Activated CD4-positive, alpha-beta T cell treated with anti-CD3 and anti-CD28 coated beads, Interleukin-2, amount 10 ng/mL, durations not matched to agents 7 days and 5 days (primary cell): ENCODE data around the gene FARP1. TPM values are rescaled to one million over a fixed set of nuclear protein-coding genes. Genes with fewer than 3 reads are reported as not detected.

Experiments
- CTCF ChIA-PET: fragments of 350-600 bp; sonication (Branson Sonifier 250); formaldehyde crosslinking; loops from one replicate; lab custom pipeline; 2021; ENCODE audit warnings: antibody characterized with exemption; lab: Charles Lee
- POLR2A ChIA-PET: fragments of 350-600 bp; sonication (Branson Sonifier 250); formaldehyde crosslinking; loops from one replicate; lab custom pipeline; 2021; ENCODE audit warnings: antibody characterized with exemption; lab: Charles Lee
- DNase-seq: peaks from one replicate; pipeline ENCODE4 v3.0.0-alpha.2; 2020
- H3K27ac Mint-ChIP-seq: one replicate; pipeline ENCODE4 v1.8.0; 2021; ENCODE audit warnings: mild to moderate bottlenecking, moderate library complexity, mixed read lengths
- H3K27me3 Mint-ChIP-seq: one replicate; pipeline ENCODE4 v1.8.0; 2021; ENCODE audit warnings: mixed read lengths
- H3K36me3 Mint-ChIP-seq: one replicate; pipeline ENCODE4 v1.8.0; 2021; ENCODE audit warnings: low read depth, mixed read lengths
- H3K4me1 Mint-ChIP-seq: one replicate; pipeline ENCODE4 v1.8.0; 2021; ENCODE audit warnings: mixed read lengths
- H3K4me3 Mint-ChIP-seq: one replicate; pipeline ENCODE4 v1.8.0; 2021; ENCODE audit warnings: mild to moderate bottlenecking, moderate library complexity, mixed read lengths
- H3K9me3 Mint-ChIP-seq: one replicate; pipeline ENCODE4 v1.8.0; 2021; ENCODE audit warnings: mixed read lengths
- total RNA-seq, 2 experiments: library from RNA; stranded (reverse); gene quantifications; one replicate each; pipeline ENCODE4 v1.2.3, GENCODE V29; 2021

The FARP1 gene
- total RNA-seq, 2 experiments from 2014 or later: 0.67 to 1.0 TPM

GRCh38 chr13:98386637-98387036 is 243.7 kb downstream of the FARP1 start:
- DNase-seq: no peak
- Mint-ChIP-seq H3K9me3 (no peaks in the 10 kb centered on the region), H3K27ac (no peak overlapping the region), H3K36me3 (no peaks in the 10 kb centered on the region), H3K4me3 (no peak overlapping the region), H3K27me3 (peaks cover 15% of the 10 kb centered on the region), H3K4me1 (no peaks in the 10 kb centered on the region)
- CTCF ChIA-PET: no interaction called here
- POLR2A ChIA-PET: no interaction called here

GRCh38 chr13:98389319-98389718 is 246.4 kb downstream of the FARP1 start:
- Mint-ChIP-seq H3K27me3 (peaks cover 5% of the 10 kb centered on the region), H3K4me1 (no peaks in the 10 kb centered on the region), H3K9me3 (no peaks in the 10 kb centered on the region), H3K36me3 (no peaks in the 10 kb centered on the region), H3K4me3 (no peak overlapping the region), H3K27ac (no peak overlapping the region)
- DNase-seq: no peak
- POLR2A ChIA-PET: no interaction called here
- CTCF ChIA-PET: no interaction called here

DNA sequence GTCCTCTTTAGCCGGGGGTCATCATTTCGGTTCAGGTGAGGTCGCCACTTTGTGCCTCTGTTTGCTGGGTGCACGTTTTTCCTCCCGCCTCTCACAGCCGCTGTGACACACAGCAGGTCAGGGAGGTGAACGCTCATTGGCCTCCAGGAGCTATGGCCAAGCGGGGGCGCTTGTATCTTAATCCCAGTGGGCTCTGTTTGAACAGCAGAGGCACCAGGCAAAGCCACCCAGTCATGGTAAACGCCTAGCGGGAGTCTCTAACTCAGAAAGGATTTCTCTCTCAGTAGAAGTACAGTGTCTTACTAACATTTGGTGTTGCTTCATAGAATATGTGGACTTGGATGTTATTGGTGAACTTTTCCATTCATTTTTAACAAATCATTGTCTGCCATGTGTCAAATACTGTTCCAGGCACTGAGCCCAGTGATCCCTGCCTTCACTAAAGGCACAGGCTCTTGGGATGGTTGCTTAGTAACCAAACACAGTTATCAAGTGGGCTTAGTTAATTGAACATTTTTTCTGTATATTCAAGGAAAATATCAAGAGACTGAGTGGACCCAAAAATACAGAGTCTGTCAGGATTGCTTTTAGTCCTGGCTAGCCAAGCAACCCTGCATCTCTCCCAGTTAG is 247.3 kb downstream of the FARP1 start:
- CTCF ChIA-PET: no interaction called here
- Mint-ChIP-seq H3K4me3 (no peak overlapping the region), H3K27me3 (peaks cover 2% of the 10 kb centered on the region), H3K27ac (no peak overlapping the region), H3K4me1 (no peaks in the 10 kb centered on the region), H3K9me3 (no peaks in the 10 kb centered on the region), H3K36me3 (no peaks in the 10 kb centered on the region)
- POLR2A ChIA-PET: no interaction called here
- DNase-seq: no peak

DNA sequence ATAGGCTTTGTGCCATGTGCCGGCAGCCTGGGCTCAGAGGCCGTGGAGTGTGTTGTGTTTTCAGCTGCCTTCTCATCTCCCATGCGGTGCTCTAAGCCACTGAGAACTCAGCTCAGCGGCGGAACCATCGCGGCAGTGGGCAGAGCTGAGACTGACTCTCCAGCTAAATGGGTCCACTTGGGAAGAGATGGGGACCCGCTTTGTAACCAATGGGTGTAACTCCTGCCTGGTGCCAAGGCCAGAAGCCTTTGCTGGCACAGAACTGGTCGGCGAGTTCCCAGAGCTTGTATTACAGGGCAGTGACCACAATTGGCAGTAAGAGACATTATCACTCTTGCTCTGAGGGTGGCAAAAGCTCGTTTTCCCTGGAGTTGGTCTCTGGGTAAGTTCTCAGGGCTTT is 251.0 kb downstream of the FARP1 start:
- Mint-ChIP-seq H3K27me3 (peaks cover 3% of the 10 kb centered on the region), H3K36me3 (no peaks in the 10 kb centered on the region), H3K27ac (no peak overlapping the region), H3K4me1 (no peaks in the 10 kb centered on the region), H3K9me3 (no peaks in the 10 kb centered on the region), H3K4me3 (no peak overlapping the region)
- DNase-seq: no peak
- CTCF ChIA-PET: interaction anchor here (0.6 to 1.6 kb wide), 2 partner anchors 10 to 20 kb away, joined by 3 read pairs; no protein-coding TSS in a partner anchor
- POLR2A ChIA-PET: no interaction called here

- H3K36me3 Mint-ChIP-seq: no peaks in the 10 kb centered on the region
- H3K4me1 Mint-ChIP-seq: no peaks in the 10 kb centered on the region
- H3K27me3 Mint-ChIP-seq: peaks cover 3% of the 10 kb centered on the region
- ChIA-PET POLR2A (no interaction called here), CTCF (interaction anchor here (1.6 kb wide), 1 partner anchor 9 kb away, joined by 3 read pairs; no protein-coding TSS in a partner anchor)
- DNase-seq: no peak
- H3K4me3 Mint-ChIP-seq: no peak overlapping the region
- H3K9me3 Mint-ChIP-seq: no peaks in the 10 kb centered on the region
- H3K27ac Mint-ChIP-seq: no peak overlapping the region
These were observed 252.1 kb downstream of the FARP1 start for GRCh38 chr13:98394820-98395510.

DNA sequence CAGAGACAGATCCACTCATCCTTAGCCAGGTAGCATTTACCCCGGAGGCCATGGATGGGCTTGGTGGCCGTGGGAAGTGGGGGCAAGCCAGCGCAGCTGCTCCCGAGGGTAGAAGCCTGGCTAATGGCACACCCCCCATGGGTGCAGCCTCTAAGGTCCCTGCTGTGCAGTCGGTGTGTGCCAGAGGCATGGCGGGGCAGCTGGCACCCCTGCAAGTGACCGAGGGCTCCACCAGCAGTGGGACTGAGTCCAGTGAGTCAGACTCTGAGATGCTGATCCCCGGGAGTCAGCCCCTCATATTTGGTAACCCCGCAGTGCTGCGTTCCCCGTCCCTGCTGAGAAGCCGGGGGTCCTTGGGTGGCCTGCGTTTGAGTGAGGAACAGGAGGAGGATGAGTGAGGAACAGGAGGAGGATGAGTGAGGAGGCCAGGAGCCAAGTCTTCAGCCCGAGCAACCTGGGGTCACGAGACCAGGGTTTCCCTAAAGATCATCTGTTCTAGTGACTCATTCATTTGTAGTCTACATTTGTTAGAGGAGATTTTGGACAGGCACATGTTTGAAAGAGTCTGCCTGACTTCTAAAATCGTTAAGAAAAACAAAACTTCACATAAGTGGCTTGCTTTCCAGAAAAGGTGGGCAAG is 253.3 kb downstream of the FARP1 start:
- POLR2A ChIA-PET: no interaction called here
- H3K4me1 Mint-ChIP-seq: no peaks in the 10 kb centered on the region
- no peak for DNase-seq
- CTCF ChIA-PET: no interaction called here
- H3K4me3 Mint-ChIP-seq: no peak overlapping the region
- no peak overlapping the region for H3K27ac Mint-ChIP-seq
- H3K9me3 Mint-ChIP-seq: no peaks in the 10 kb centered on the region
- H3K27me3 Mint-ChIP-seq: peaks cover 3% of the 10 kb centered on the region
- H3K36me3 Mint-ChIP-seq: no peaks in the 10 kb centered on the region

DNA sequence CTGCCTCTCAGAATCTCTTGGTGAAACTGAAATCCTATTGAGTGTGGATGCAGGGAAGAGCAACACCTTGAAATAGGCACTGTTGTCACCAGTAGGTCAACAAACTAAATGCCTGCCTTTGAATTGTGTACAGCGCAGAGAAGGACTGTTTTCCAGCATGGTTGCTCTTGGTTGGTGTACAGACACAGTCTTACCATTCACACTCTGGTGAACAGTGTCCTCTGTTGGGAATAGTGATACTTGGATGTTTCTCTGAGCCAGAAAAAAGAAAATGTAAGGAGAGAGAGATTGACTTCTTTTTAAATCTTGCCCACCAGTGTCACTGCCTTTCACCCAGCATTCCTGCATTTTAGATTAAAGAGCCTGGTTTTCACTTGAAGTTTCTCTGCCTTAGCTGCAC is 254.3 kb downstream of the FARP1 start:
- CTCF ChIA-PET: interaction anchor here (0.7 kb wide), 1 partner anchor 9 kb away, joined by 3 read pairs; no protein-coding TSS in a partner anchor
- no peak overlapping the region for H3K4me3 Mint-ChIP-seq

GRCh38 chr13:98397861-98398260 is 255.0 kb downstream of the FARP1 start:
- CTCF ChIA-PET: no interaction called here
- no peak overlapping the region for H3K4me3 Mint-ChIP-seq
- POLR2A ChIA-PET: interaction anchor here (0.7 kb wide), 1 partner anchor 111 kb away, joined by 3 read pairs; no protein-coding TSS in a partner anchor
- no peak for DNase-seq
- H3K27ac Mint-ChIP-seq: no peak overlapping the region
- H3K4me1 Mint-ChIP-seq: no peaks in the 10 kb centered on the region
- H3K27me3 Mint-ChIP-seq: peaks cover 3% of the 10 kb centered on the region
- H3K36me3 Mint-ChIP-seq: no peaks in the 10 kb centered on the region
- H3K9me3 Mint-ChIP-seq: no peaks in the 10 kb centered on the region

More for the DNA sequence above, 254.3 kb downstream of the FARP1 start:
- Mint-ChIP-seq H3K27ac (no peak overlapping the region), H3K36me3 (no peaks in the 10 kb centered on the region), H3K9me3 (no peaks in the 10 kb centered on the region), H3K4me1 (no peaks in the 10 kb centered on the region), H3K27me3 (peaks cover 3% of the 10 kb centered on the region)
- POLR2A ChIA-PET: no interaction called here
- DNase-seq: no peak

- Mint-ChIP-seq H3K4me1 (no peaks in the 10 kb centered on the region), H3K36me3 (no peaks in the 10 kb centered on the region), H3K27me3 (peaks cover 3% of the 10 kb centered on the region), H3K27ac (no peak overlapping the region), H3K9me3 (no peaks in the 10 kb centered on the region), H3K4me3 (no peak overlapping the region)
- POLR2A ChIA-PET: no interaction called here
- no peak for DNase-seq
- CTCF ChIA-PET: no interaction called here
These were observed 255.7 kb downstream of the FARP1 start for GRCh38 chr13:98398581-98398980.

DNA sequence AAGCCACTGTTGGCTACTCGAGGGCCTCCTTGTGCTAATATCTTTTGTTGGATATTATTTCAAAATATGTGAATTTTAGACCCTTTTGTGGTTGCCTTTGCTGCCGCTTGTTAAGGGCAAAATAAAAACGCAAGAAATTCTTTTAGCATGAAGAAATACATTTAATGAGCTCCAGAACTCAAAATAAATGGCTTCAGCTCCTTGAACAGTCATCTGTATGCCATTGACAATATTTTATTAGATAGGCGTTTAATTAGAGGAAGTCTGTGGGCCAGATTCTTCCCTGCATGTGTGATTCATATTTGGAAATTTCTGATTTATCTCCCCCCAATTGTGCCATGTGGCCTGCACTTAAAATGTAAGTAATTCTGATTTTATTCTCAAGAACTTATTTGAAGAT is 256.9 kb downstream of the FARP1 start:
- H3K36me3 Mint-ChIP-seq: no peaks in the 10 kb centered on the region
- ChIA-PET CTCF (no interaction called here), POLR2A (no interaction called here)
- H3K27me3 Mint-ChIP-seq: peaks cover 3% of the 10 kb centered on the region
- H3K4me3 Mint-ChIP-seq: no peak overlapping the region
- no peak overlapping the region for H3K27ac Mint-ChIP-seq
- no peak for DNase-seq
- H3K9me3 Mint-ChIP-seq: no peaks in the 10 kb centered on the region
- H3K4me1 Mint-ChIP-seq: no peaks in the 10 kb centered on the region

- no peaks in the 10 kb centered on the region for H3K36me3 Mint-ChIP-seq
- H3K27ac Mint-ChIP-seq: no peak overlapping the region
- no peak for DNase-seq
- no peaks in the 10 kb centered on the region for H3K4me1 Mint-ChIP-seq
- peaks cover 7% of the 10 kb centered on the region for H3K27me3 Mint-ChIP-seq
- no peak overlapping the region for H3K4me3 Mint-ChIP-seq
- H3K9me3 Mint-ChIP-seq: no peaks in the 10 kb centered on the region
- CTCF ChIA-PET: interaction anchor here (0.6 kb wide), 1 partner anchor 196 kb away, joined by 4 read pairs; no protein-coding TSS in a partner anchor
- POLR2A ChIA-PET: no interaction called here
These were observed 259.0 kb downstream of the FARP1 start for GRCh38 chr13:98401934-98402333.

DNA sequence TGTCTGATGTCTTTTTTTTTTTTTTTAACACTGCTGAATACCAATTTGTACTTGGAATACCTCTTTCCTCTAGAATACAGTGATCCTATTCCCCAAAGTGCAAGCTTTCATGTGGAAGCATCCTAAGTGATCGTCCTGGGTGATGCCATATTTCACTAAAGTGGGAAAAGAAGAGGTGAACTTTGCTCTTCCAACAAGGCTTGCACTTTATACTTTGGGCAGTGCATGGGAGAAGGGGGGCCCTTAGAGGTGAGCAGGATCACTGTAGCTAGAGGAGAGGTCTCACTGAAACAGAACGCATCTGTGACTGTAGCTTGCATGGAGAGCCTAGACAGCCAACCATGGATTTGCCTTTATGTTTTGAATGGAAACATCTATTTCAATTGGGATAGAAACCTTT is 260.2 kb downstream of the FARP1 start:
- no peak overlapping the region for H3K4me3 Mint-ChIP-seq
- H3K4me1 Mint-ChIP-seq: no peaks in the 10 kb centered on the region
- CTCF ChIA-PET: interaction anchor here (1.2 kb wide), 1 partner anchor 11 kb away, joined by 3 read pairs; no protein-coding TSS in a partner anchor
- POLR2A ChIA-PET: no interaction called here
- no peak overlapping the region for H3K27ac Mint-ChIP-seq
- peaks cover 4% of the 10 kb centered on the region for H3K27me3 Mint-ChIP-seq
- DNase-seq: no peak
- H3K9me3 Mint-ChIP-seq: no peaks in the 10 kb centered on the region
- no peaks in the 10 kb centered on the region for H3K36me3 Mint-ChIP-seq

DNA sequence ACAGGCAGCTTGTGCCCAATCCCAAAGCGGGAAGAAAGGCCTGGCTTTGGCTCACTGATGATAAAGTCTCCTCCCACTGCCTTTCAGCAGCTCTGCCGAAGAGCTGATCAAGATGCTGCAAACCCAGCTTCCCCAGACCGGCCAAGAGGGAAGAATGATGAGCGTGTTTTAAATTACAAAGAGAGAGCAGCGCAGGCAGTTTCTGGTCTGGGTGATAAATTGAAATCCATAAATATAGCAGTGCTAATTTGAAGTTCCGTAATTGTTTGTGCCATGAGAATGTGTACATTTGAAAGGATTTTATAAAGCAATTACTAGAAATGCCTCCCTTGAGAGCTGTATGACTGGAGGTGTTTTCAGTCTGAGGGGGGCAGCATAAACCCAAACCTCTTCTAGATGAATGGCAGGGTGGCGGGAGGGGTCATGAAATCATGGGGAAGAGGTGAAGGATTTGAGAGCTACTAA is 262.2 kb downstream of the FARP1 start:
- DNase-seq: no peak
- Mint-ChIP-seq H3K36me3 (no peaks in the 10 kb centered on the region), H3K9me3 (no peaks in the 10 kb centered on the region), H3K4me1 (no peaks in the 10 kb centered on the region), H3K27ac (no peak overlapping the region), H3K27me3 (peaks cover 4% of the 10 kb centered on the region), H3K4me3 (no peak overlapping the region)
- ChIA-PET CTCF (interaction anchor here (1.4 kb wide), 1 partner anchor 13 kb away, joined by 3 read pairs; no protein-coding TSS in a partner anchor), POLR2A (no interaction called here)
